Adrenal gland (tissue), 5 donors: ENCODE results near the gene GRIN2D.

Source experiments
- POLR2A ChIP-seq, 2 donors: fragments of 450-650 bp; IDR thresholded peaks; one replicate each; pipeline ENCODE4 v1.6.1; 2017; ENCODE audit warnings: antibody characterized with exemption in 2 of 2, mild to moderate bottlenecking in 2 of 2, moderate library complexity in 1 of 2
- TF ChIP-seq, protein P1 (sequence below), 6 experiments: fragments of 450-650 bp in 4 of 6; fragments of 200-600 bp in 2 of 6; sonication (generic) in 1 of 6; IDR thresholded peaks; 1 replicate in 5 of 6; 2 replicates in 1 of 6; pipeline versions ENCODE4 v1.5.1 to v1.8.0; 2016 to 2021; ENCODE audit warnings: antibody characterized with exemption in 6 of 6, mild to moderate bottlenecking in 2 of 6, moderate library complexity in 1 of 6
- donor health status: DM: no; HTN: no; CAD: no.

DNA sequence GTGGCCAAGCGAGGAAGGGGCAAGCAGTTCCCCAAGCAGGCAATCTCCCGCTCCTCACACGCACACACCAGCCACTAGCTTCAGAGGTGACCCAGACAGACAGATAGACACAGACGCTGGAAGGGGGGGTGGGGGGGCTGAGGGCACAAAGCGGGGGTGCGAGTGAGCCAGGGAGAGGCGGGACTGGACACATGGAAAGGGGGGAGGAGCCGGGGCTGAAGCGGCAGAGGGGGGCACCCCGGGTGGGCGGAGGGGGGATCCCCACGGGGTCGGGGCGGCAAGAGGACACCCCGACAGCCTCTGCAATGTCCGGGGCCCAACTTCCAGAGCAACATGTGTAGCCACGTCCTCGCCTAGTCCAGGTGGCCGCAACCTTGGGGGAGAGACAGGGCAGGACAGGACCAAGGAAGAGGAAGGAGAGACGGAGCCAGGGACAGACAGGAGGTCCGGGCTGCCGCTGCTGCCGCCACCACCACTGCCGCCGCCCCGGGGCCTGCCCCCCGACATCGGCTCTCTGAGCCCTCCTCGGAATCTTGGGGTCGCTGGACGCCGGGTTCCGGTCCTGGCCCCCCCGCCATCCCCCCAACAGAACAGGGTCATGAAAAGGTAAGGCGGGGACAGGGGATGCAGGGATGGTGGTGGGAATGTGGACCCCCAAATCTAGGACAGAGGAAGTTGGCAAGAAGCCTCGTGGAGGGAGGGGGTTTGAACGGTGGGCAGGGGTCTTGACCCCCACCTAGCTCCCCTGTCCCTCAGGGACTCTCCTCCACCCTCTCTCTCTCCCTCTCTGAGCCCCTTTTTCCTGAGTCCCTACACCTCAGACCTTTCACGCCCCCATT lies 1.1 kb downstream of the GRIN2D start:
- TF ChIP-seq, protein P1, sequence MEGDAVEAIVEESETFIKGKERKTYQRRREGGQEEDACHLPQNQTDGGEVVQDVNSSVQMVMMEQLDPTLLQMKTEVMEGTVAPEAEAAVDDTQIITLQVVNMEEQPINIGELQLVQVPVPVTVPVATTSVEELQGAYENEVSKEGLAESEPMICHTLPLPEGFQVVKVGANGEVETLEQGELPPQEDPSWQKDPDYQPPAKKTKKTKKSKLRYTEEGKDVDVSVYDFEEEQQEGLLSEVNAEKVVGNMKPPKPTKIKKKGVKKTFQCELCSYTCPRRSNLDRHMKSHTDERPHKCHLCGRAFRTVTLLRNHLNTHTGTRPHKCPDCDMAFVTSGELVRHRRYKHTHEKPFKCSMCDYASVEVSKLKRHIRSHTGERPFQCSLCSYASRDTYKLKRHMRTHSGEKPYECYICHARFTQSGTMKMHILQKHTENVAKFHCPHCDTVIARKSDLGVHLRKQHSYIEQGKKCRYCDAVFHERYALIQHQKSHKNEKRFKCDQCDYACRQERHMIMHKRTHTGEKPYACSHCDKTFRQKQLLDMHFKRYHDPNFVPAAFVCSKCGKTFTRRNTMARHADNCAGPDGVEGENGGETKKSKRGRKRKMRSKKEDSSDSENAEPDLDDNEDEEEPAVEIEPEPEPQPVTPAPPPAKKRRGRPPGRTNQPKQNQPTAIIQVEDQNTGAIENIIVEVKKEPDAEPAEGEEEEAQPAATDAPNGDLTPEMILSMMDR (IDR thresholded peaks at IDR 0.05), result no peak
- no peak for TF ChIP-seq POLR2A (IDR thresholded peaks at IDR 0.05)
